GM12872 (cell line): ENCODE data around the gene DLG2.

Source experiments
- CTCF ChIP-seq: IDR thresholded peaks from 3 replicates; pipeline ENCODE4 v1.5.1; 2011; ENCODE audit warnings: low read depth, mild to moderate bottlenecking, low read length, moderate library complexity; ENCODE audit not compliant: insufficient read depth

Gene DLG2

GRCh38 chr11:85048801-85049200, 578.3 kb downstream of the DLG2 start:
- no peak for TF ChIP-seq CTCF

GRCh38 chr11:85045716-85046115, 581.4 kb downstream of the DLG2 start:
- TF ChIP-seq CTCF = no peak

GRCh38 chr11:85044911-85045310, 582.2 kb downstream of the DLG2 start:
- no peak for TF ChIP-seq CTCF

GRCh38 chr11:85042361-85042760, 584.8 kb downstream of the DLG2 start:
- TF ChIP-seq CTCF = no peak

GRCh38 chr11:85040166-85040565, 587.0 kb downstream of the DLG2 start:
- no peak for TF ChIP-seq CTCF

GRCh38 chr11:85029964-85030363, 597.2 kb downstream of the DLG2 start:
- no peak for TF ChIP-seq CTCF

- TF ChIP-seq CTCF = no peak
Observed at GRCh38 chr11:85028329-85029101, 598.6 kb downstream of the DLG2 start.
